ENCODE data around the gene ANAPC2.

Gene ANAPC2

DNA sequence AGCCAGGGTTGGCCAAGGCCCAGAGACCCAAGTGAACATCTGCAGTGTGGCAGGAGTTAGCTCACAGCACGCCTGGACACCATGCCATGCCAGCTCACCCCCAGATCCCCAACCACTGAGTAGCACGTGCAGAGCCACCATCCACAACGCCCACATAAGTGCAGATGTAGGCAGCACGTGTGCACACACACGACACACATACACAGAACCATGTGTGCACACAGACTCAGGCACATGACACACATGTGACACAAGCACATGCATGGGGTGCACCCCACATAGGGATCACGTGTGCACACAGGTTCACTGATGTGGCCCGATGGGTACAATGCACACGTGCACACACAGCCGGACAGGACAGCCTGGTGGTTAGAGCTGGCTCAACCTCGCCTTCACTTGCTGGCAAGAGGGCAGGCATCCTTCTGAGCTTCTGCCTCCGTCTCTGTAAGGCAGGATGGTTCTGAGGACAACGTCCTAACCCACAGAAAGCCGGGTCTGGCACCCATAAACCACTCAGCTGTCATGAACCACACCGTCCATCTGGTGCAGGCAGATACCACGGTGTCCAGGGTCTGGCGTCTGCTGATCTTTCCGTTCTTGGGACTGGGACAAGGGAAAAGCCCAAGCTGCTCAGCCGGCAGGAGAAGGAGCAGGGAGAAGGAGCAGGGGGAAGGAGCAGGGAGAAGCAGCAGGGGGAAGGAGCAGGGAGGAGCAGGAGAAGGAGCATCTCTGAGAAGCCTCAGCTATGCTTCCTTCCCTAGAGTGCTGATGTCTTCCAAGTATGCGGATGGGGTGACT is 30.5 kb downstream of the ANAPC2 start:
- no peak for TF ChIP-seq GATA3 (IDR thresholded peaks at IDR 0.05; ENCODE audit: low read depth, low read length)
- TF ChIP-seq GATA2 (IDR thresholded peaks at IDR 0.05; ENCODE audit: low read depth, low read length): no peak

DNA sequence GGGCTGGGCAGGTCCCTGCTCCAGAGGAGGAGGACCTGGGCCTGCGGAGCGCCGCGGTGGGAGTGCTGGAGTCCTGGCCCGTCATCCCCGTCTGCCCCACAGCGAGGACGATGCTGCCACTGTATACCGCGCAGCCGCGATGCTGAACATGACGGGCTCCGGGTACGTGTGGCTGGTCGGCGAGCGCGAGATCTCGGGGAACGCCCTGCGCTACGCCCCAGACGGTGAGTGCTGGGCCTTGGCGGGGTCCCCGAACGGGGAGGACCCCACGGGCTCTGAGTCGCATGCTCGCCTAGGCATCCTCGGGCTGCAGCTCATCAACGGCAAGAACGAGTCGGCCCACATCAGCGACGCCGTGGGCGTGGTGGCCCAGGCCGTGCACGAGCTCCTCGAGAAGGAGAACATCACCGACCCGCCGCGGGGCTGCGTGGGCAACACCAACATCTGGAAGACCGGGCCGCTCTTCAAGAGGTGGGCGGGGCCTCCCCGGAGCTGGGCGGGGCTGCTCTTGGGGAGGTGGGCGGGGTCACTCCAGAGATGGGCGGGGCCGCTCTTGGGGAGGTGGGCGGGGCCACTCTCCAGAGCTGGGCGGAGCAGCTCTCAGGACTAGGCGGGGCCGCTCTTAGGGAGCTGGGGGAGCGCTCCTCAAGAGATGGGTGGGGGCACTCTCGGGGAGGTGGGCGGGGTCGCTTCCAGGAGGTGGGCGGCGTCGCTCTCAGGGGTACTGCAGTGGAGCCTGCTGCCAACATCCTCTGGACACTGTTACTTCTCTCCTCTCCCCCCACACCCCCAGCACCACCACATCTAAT is 31.6 kb downstream of the ANAPC2 start:
- TF ChIP-seq GATA2 (IDR thresholded peaks at IDR 0.05; ENCODE audit: low read depth, low read length) (no peak), GATA3 (IDR thresholded peaks at IDR 0.05; ENCODE audit: low read depth, low read length) (no peak)

DNA sequence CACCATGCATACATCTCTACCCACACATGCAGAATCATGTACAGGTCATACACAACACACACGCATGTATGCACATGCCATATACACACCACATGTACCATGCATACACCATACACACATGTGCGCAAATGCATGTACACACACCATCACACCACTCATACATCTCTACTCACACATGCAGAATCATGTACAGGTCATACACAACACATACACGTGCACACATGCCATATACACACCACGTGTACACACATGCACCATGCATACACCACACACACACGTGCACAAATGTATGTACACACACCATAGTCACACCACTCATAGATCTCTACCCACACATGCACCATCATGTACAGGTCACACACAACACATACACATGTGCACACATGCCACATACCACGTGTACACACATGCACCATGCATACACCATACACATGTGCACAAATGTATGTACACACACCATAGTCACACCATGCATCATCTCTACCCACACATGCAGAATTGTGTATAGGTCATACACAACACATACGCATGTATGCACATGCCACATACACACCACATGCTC is 35.4 kb downstream of the ANAPC2 start:
- TF ChIP-seq GATA2 (IDR thresholded peaks at IDR 0.05; ENCODE audit: low read depth, low read length): no peak
- no peak for TF ChIP-seq GATA3 (IDR thresholded peaks at IDR 0.05; ENCODE audit: low read depth, low read length)

DNA sequence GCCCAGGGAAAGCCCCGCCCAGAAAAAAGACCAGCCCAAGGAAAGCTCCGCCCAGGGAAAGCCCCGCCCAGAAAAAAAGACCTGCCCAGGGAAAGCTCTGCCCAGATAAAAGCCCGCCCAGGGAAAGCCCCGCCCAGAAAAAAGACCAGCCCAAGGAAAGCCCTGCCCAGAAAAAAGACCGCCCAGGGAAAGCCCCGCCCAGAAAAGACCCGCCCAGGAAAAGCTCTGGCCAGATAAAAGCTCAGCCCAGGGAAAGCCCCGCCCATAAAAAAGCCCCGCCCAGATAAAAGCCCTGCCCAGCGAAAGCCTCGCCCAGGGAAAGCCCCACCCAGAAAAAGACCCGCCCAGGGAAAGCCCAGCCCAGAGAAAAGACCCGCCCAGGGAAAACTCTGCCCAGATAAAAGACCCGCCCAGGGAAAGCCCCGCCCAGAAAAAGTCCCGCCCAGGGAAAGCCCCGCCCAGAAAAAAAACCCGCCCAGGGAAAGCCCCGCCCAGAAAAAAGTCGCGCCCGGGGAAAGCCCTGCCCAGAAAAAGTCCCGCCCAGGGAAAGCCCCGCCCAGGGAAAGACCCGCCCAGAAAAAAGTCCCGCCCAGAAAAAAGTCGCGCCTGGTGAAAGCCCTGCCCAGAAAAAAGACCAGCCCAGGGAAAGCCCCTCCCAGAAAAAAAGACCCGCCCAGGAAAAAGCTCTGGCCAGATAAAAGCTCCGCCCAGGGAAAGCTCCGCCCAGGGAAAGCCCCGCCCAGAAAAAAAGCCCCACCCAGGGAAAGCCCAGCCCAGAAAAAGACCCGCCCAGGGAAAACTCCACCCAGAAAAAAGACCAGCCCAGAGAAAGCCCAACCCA is 37.5 kb downstream of the ANAPC2 start:
- TF ChIP-seq GATA2 (IDR thresholded peaks at IDR 0.05; ENCODE audit: low read depth, low read length) (no peak), GATA3 (IDR thresholded peaks at IDR 0.05; ENCODE audit: low read depth, low read length) (no peak)

DNA sequence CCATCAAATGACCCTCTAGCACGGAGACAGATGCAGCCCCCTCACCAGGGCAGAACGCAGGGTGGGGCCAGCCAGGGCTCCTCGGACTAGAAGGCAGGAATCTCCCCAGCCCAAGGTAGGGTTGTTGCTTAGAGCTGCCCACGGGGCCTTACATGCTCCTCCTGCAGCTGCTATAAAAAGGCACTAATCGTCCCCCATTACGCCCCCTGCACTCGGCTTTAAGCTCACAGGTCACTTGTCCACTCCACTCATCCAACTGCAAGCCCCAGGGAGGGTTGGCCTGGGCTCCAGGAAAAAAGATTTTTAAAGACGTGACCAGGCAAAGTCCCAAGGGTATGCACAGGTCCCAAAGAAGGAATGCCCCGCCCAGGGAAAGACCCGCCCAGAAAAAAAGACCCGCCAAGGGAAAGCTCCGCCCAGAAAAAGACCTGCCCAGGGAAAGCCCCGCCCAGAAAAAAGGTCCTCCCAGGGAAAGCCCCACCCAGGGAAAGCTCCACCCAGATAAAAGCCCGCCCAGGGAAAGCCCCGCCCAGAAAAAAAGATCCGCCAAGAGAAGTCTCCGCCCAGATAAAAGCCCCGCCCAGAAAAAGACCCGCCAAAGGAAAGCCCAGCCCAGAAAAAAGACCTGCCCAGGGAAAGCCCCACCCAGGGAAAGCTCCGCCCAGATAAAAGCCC is 38.3 kb downstream of the ANAPC2 start:
- TF ChIP-seq GATA2 (IDR thresholded peaks at IDR 0.05; ENCODE audit: low read depth, low read length): no peak
- no peak for TF ChIP-seq GATA3 (IDR thresholded peaks at IDR 0.05; ENCODE audit: low read depth, low read length)

DNA sequence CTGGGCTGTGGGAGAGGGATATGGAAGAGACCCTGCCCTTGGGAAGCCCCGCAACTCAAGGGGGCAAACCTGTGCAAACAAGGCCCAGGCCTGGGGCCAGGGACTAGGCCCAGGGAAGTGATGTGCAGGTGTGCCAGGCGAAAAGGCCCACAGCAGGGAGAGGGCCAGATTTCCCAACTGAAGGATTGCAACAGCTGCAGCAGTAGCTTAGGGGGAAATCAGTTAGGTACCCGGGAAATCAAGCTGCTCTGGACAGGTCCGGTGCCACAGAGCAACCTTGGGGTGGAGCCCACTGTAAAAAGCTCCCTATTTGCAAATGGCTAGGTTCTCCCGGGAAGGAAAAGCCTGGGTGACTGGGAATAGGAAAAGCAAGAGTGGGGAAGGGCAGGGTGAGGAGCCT is 39.0 kb downstream of the ANAPC2 start:
- TF ChIP-seq GATA3 (IDR thresholded peaks at IDR 0.05; ENCODE audit: low read depth, low read length) (no peak), GATA2 (IDR thresholded peaks at IDR 0.05; ENCODE audit: low read depth, low read length) (no peak)

DNA sequence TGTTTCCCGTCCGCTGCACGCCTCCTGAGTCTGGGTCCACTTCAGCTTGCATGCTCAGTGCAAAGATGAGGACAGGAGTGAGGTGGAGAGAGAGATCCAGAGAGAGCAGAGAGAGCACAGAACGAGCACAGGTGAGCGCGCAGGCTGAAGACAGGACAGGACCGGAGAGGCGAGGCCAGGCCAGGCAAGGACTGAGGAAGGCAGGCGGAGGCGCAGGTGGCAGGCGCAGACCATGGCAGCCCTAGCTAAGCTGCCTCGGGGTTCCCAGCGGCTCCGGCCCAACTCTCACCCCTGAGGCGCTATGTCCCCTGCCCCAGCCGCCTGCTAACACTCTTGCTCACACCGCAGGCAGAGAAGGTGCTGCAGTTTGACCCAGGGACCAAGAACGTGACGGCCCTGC is 39.7 kb downstream of the ANAPC2 start:
- no peak for TF ChIP-seq GATA2 (IDR thresholded peaks at IDR 0.05; ENCODE audit: low read depth, low read length)
- no peak for TF ChIP-seq GATA3 (IDR thresholded peaks at IDR 0.05; ENCODE audit: low read depth, low read length)

DNA sequence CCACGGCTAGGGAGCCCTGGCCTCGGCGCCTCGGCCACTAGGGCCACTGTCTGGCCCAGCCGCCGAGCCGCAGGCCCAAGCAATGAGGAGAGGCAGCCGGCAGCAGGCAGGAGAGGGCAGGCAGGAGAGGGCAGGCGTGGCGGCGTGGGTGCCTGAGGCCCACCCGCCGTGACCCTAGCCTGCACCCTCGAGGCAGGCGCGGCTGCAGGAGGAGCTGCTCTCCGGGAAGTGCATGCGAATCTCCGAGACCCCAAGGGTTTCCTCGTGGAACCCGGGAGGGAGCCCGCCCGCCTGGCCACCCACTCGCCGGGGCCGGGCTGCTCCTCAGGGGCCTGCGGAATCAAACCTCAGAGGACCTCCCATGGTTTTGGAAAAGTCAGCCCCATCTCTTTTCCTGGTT is 40.1 kb downstream of the ANAPC2 start:
- no peak for TF ChIP-seq GATA2 (IDR thresholded peaks at IDR 0.05; ENCODE audit: low read depth, low read length)
- TF ChIP-seq GATA3 (IDR thresholded peaks at IDR 0.05; ENCODE audit: low read depth, low read length): no peak

DNA sequence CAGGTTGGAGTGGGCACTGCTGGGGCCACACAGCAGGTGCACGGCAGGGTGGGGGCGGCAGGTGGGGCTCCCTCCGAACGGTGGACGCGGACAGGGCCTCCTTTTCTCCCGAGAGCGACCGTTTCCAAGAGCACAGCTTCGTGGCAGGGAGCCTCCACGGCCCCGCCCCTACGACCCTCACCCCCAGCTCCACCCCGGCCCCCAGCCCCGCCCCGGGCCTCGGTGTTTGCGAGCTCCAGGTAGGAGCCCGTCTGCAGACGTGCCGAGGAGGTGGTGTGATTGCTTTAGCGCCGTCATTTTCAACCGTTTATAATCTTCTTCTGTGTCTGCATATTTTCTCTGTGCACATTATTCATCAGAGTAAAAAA is 40.6 kb downstream of the ANAPC2 start:
- TF ChIP-seq GATA3 (IDR thresholded peaks at IDR 0.05; ENCODE audit: low read depth, low read length) (no peak), GATA2 (IDR thresholded peaks at IDR 0.05; ENCODE audit: low read depth, low read length) (no peak)

DNA sequence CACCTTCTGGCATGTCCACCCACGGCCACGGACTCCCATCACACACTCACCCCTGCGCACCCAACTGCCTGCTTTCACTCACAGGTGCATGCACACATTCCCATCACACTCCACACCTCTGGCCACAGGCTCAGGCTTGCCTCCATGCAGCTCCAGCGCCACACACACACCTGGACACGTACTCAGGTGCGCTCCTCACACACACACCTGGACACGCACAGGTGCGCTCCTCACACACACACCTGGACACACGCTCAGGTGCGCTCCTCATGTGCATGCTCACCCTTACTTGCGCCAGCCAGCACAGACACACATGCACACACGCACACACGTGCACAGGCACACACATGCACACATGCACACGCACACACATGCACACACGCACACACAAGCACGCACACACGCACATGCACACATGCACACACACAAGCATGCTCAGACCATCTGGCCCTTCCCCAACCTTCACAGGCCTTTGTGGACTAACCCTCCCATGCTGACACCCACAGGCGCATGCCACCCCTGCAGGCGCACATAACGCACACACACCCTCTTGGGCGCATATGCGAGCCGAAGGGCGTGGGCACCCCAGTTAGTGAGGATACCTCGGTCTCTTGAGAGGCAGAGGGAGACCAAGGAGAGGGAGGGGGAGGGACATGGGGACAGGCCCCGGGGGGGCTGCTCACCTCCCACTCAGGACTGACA is 41.1 kb downstream of the ANAPC2 start:
- no peak for TF ChIP-seq GATA3 (IDR thresholded peaks at IDR 0.05; ENCODE audit: low read depth, low read length)
- no peak for TF ChIP-seq GATA2 (IDR thresholded peaks at IDR 0.05; ENCODE audit: low read depth, low read length)

DNA sequence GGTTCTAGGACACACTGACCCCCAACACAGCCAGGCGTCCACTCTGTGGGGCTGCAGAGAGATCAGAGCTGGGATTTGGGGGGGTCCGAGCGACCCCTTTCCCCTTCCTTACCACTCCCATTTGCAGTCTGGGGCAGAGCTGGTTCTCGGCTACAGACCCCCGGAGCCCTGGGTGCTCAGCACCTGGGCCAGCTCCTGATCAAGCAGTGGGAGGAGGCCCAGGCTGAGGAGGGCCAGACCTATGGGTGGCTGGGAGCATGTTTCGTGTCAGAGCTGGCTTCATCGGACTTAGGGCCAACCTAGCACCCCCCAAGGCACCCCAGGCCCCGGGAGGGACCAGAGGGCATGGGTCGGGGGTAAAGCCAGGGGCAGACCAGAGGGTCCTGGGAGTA is 41.8 kb downstream of the ANAPC2 start:
- TF ChIP-seq GATA2 (IDR thresholded peaks at IDR 0.05; ENCODE audit: low read depth, low read length) (no peak), GATA3 (IDR thresholded peaks at IDR 0.05; ENCODE audit: low read depth, low read length) (no peak)

DNA sequence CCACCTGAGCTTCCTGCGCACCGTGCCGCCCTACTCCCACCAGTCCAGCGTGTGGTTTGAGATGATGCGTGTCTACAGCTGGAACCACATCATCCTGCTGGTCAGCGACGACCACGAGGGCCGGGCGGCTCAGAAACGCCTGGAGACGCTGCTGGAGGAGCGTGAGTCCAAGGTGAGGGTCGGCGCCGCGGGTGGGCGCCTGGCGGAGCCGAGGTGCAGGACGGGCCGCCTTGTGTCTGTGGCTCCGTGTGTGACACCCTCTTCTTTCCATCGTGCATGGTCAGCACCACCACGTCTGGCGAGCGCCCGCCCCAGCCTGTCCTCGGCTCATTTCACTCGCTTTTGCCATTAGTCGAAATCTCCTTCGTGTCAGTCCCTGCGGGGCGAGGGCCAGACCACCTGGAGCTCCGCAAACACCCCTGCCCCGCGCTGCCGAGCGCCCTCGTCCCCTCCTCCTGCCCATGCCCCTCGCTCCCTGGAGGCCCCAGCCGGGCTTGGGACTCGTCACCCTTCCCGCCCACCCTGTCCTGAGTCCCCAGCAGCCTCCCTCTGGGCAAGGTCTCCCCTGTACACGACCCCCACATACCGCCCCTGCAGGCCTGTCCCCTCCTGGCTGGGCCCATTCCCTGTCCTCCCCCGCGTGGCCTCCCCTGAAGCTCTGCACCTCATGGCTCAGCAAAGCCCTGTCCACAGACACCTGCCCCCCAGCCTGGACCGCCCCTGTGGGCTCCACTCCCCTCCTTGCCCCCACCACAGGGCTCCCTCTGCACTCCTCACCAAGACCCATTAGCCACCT is 42.4 kb downstream of the ANAPC2 start:
- TF ChIP-seq GATA3 (IDR thresholded peaks at IDR 0.05; ENCODE audit: low read depth, low read length): no peak
- TF ChIP-seq GATA2 (IDR thresholded peaks at IDR 0.05; ENCODE audit: low read depth, low read length): no peak
